SU-DHL-6 (cell line): ENCODE measurements around the gene COPS4.

ENCODE experiments used
- EZH2phosphoT487 ChIP-seq: fragments of 200-600 bp; sonication (generic), shearing (Covaris generic); conservative IDR thresholded peaks from 2 replicates; pipeline ENCODE4 v1.6.1; 2018; ENCODE audit warnings: mild to moderate bottlenecking, antibody characterized with exemption, low read length, moderate library complexity, mixed read lengths
- TF ChIP-seq, protein P1 (sequence below): fragments of 200-600 bp; sonication (generic); IDR thresholded peaks from one replicate; pipeline ENCODE4 v1.5.1; 2017; ENCODE audit warnings: antibody characterized with exemption, mild to moderate bottlenecking, low read length, moderate library complexity; ENCODE audit not compliant: insufficient read depth, poor library complexity, severe bottlenecking

DNA sequence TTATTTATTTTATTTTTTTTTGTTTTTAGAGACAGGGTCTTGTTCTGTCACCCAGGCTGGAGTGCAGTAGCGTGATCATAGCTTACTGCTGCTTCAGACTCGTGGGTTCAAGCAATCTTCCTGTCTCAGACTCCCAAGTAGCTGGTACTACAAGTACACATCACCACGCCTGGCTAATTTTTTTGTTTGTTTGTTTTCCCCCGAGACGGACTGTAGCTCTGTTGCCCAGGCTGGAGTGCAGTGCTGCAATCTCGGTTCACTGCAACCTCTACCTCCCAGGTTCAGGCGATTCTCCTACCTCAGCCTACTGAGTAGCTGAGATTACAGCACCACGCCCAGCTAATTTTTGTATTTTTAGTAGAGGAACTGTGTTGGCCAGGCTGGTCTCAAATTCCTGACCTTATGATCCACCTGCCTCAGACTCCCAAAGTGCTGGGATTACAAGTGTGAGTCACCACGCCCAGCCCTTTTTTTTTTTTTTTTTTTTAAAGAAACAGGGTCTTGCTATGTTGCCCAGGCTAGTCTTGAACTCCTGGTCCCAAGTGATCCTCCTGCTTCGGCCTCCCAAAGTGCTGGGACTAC is 32.2 kb downstream of the COPS4 start:
- TF ChIP-seq, protein P1, sequence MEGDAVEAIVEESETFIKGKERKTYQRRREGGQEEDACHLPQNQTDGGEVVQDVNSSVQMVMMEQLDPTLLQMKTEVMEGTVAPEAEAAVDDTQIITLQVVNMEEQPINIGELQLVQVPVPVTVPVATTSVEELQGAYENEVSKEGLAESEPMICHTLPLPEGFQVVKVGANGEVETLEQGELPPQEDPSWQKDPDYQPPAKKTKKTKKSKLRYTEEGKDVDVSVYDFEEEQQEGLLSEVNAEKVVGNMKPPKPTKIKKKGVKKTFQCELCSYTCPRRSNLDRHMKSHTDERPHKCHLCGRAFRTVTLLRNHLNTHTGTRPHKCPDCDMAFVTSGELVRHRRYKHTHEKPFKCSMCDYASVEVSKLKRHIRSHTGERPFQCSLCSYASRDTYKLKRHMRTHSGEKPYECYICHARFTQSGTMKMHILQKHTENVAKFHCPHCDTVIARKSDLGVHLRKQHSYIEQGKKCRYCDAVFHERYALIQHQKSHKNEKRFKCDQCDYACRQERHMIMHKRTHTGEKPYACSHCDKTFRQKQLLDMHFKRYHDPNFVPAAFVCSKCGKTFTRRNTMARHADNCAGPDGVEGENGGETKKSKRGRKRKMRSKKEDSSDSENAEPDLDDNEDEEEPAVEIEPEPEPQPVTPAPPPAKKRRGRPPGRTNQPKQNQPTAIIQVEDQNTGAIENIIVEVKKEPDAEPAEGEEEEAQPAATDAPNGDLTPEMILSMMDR = no peak
- TF ChIP-seq EZH2phosphoT487 = no peak
